ENCODE results near the gene IL26.
"Not testable (repeated sequence)": the region's sequence is repeated elsewhere in the genome, so short reads cannot be mapped to it uniquely, and the experiment has no call there.

Gene IL26

DNA sequence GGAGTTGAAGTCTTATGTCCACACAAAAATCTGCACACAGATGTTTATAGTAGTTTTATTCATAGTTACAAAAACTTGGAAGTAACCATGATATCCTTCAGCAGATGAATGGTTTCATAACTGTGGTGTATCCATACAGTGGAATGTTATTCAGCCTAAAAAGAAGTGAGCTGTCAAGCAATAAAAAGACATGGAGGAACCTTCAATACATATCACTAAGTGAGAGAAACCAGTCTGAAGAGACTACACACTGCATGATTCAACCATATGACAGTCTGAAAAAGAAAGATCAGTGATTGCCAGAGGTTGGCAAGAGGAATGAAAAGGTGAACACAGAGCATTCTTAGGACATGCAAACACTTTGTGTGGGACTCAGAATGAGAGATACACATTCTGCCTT lies 47.4 kb downstream of the IL26 start:
- H3K27ac ChIP-seq: no peak overlapping the region
- TF ChIP-seq, protein P1, sequence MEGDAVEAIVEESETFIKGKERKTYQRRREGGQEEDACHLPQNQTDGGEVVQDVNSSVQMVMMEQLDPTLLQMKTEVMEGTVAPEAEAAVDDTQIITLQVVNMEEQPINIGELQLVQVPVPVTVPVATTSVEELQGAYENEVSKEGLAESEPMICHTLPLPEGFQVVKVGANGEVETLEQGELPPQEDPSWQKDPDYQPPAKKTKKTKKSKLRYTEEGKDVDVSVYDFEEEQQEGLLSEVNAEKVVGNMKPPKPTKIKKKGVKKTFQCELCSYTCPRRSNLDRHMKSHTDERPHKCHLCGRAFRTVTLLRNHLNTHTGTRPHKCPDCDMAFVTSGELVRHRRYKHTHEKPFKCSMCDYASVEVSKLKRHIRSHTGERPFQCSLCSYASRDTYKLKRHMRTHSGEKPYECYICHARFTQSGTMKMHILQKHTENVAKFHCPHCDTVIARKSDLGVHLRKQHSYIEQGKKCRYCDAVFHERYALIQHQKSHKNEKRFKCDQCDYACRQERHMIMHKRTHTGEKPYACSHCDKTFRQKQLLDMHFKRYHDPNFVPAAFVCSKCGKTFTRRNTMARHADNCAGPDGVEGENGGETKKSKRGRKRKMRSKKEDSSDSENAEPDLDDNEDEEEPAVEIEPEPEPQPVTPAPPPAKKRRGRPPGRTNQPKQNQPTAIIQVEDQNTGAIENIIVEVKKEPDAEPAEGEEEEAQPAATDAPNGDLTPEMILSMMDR (conservative IDR thresholded peaks at IDR 0.05): no peak

DNA sequence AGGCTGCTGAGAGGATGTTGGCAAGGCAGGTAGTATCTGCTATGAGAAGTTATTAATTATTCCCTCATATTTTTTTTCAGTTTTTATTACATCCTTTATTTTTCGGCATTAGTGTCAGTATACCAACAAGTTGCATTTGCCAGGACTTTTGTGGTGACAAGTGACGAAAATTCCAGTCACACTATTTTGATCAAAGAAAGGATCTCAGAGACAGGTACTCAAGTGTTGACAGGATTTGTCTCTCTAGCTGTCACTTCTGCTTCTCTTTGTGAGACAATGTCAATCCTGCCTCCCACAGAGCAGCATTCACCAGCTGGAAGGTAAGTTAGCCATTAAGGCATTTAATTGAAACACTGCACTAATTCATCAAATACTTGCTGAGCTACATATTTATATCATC lies 48.0 kb downstream of the IL26 start:
- H3K27ac ChIP-seq: no peak overlapping the region
- TF ChIP-seq, protein P1 (conservative IDR thresholded peaks at IDR 0.05): no peak

DNA sequence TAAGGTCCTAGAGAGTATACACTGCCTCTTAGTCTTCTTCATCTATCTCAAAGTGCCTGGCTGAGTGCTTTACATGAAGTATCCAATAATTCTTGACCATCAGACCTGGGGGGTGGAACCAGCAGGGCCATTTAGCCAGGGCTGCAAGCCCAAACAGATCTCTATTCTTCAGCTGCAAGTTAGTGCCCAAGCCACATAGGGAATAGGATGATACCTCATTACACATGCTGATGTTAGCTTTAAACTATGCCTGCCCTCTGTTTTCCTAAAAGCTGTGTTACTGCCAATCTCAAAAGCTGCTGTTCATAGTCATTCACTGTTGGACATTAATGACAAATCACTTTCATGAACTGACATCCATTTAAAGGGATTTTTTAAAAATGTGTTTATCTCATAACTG lies 49.4 kb downstream of the IL26 start:
- H3K27ac ChIP-seq: no peak overlapping the region
- TF ChIP-seq, protein P1 (conservative IDR thresholded peaks at IDR 0.05): no peak

DNA sequence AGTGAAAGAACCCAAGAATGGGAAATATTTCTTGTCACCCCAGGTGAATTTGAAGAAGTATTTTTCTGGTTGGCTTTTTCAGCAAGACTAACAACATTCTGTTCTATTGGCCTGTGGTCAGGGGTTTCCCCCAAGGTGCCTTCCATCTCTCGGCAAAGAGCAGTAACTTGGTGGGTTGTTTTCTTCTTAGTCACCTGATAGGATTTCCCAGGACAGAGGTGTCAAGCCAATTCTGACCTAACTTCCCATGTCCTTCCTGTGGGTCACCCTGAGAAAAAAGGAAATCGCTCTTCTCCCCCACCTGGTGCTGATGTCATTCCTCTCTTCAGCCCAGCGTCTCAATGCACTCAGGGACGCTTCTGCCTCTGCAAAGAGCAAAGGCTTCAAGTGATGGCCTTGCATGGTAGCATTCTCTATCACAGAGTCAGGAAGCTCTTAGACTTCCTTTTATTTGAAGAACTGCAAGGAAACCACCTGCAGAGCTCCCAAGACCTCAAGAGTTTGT lies 50.0 kb downstream of the IL26 start:
- H3K27ac ChIP-seq: no peak overlapping the region
- TF ChIP-seq, protein P1 (conservative IDR thresholded peaks at IDR 0.05): no peak

DNA sequence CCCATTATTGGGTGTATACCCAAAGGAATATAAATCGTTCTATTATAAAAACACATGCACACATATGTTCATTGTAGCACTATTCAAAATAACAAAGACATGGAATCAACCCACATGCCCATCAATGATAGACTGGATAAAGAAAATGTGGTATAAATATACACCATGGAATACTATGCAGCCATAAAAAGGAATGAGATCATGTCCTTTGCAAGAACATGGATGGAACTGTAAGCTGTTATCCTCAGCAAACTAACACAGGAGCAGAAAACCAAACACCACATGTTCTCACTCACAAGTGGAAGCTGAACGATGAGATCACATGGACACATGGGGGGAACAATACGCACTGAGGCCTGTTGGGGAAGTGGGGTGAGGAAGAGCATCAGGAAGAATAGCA lies 50.8 kb downstream of the IL26 start:
- H3K27ac ChIP-seq: not testable (repeated sequence)

DNA sequence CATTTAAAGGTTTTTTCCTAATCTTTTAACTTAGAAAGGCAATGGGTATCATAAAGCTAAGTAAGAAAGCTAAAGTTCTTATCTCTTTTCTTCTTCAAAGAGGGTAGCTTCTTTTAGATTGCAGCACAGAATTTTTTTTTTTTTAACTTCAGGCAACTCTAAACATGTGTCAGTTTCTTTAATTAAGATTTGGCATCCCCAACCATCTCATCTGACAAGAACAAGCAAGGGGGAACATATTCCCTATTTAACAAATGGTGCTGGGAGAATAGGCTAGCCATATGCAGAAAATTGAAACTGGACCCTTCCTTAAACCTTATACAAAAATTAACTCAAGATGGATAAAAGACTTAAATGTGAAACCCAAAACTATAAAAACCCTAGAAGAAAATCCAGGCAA lies 51.8 kb downstream of the IL26 start:
- H3K27ac ChIP-seq: no peak overlapping the region
- TF ChIP-seq, protein P1 (conservative IDR thresholded peaks at IDR 0.05): no peak

DNA sequence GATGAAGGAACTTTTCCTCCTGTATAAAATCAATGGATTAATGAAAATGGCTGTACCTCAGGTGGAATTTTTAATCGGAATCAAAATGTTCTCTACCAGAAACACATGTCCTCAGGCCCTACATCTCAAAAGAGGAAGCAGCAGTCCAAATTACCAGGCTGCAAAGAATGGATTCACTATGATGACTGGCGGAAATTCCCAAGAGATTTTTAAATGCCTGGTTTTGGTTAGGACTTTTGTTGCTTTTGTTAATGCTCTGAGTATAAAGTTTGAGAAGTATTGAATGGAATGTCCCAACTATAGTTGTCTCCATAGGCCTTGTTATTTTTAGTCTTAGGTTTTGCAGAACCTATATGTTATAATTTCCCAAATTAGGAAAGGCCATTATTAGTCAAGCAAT lies 54.9 kb downstream of the IL26 start:
- no peak overlapping the region for H3K27ac ChIP-seq
- TF ChIP-seq, protein P1 (conservative IDR thresholded peaks at IDR 0.05): no peak

DNA sequence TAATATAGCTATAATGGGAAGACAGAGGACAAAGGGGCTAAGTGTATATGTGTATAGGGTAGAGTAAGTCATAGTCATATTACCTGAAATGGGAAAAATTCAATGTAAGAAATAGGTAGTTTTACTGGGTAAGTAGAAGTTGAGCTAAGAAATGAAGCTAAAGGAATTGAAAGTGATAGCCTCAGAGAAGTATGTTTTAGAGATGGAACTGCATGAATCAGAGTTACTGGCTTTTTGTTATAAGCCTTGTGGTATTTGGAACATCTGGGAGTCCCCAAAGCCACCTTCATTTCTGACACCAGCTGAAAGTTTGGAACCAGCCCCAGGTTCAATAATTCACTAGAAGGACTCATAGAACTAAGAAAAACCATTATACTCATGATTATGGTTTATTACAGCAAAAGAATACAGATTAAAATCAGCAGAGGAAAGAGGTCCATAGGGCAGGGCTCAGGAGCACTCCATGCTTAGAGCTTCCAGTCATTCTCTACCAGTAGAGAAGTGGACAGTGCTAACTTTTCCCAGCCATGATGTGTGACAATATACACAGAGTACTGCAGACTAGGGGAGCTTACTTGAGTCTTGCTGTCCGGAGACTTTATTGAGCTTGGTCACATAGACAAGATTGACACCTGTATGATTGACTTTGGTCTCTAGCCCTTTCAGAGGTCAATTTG lies 56.3 kb downstream of the IL26 start:
- TF ChIP-seq, protein P1 (conservative IDR thresholded peaks at IDR 0.05): no peak

More for the DNA sequence above, 56.3 kb downstream of the IL26 start:
- no peak overlapping the region for H3K27ac ChIP-seq

Measured in VCaP (cell line).